Uterus (tissue), 4 donors: ENCODE data around the gene SHROOM1. TPM values are rescaled to one million over a fixed set of nuclear protein-coding genes. Genes with fewer than 3 reads are reported as not detected.
A peak's percentile ranks its signal among the peaks of the same experiment; 100 is the strongest.

Source experiments
- DNase-seq, 2 donors: peaks; one replicate each; pipeline ENCODE4 v3.0.0-alpha.2; 2019 to 2020
- H3K27ac ChIP-seq, 2 donors: fragments of 200-600 bp; sonication (generic); 1 replicate in 1 of 2; 2 replicates in 1 of 2; pipeline ENCODE4 v1.5.1; 2016 to 2018
- H3K27me3 ChIP-seq, 2 donors: fragments of 200-600 bp; sonication (generic); one replicate each; pipeline ENCODE4 v1.5.1; 2018 to 2019; ENCODE audit warnings: control low read depth in 1 of 2
- H3K36me3 ChIP-seq, 2 donors: fragments of 200-600 bp; sonication (generic); one replicate each; pipeline ENCODE4 v1.5.1; 2019; ENCODE audit warnings: control low read depth in 1 of 2
- H3K4me1 ChIP-seq, 2 donors: fragments of 200-600 bp; sonication (generic); one replicate each; pipeline ENCODE4 v1.5.1; 2018 to 2019; ENCODE audit warnings: control low read depth in 1 of 2
- H3K4me3 ChIP-seq, 2 donors: fragments of 200-600 bp; sonication (generic); 1 replicate in 1 of 2; 2 replicates in 1 of 2; pipeline ENCODE4 v1.5.1; 2018 to 2019; ENCODE audit warnings: mild to moderate bottlenecking in 1 of 2
- H3K9me3 ChIP-seq, 2 donors: fragments of 200-600 bp; sonication (generic); one replicate each; pipeline ENCODE4 v1.5.1; 2019; ENCODE audit warnings: control low read depth in 1 of 2
- POLR2A ChIP-seq, 2 donors: fragments of 450-650 bp; IDR thresholded peaks; one replicate each; pipeline ENCODE4 v1.6.1; 2016; ENCODE audit warnings: antibody characterized with exemption in 2 of 2, mild to moderate bottlenecking in 1 of 2, moderate library complexity in 1 of 2
- intact Hi-C: fragments of 100-400 bp; cut with DNase I; formaldehyde crosslinking; loops from one replicate; pipeline ENCODE4 v1.15.1; 2023; ENCODE audit warnings: low total_unique reads
- total RNA-seq, 4 donors: library from RNA; depleted of rRNA in 3 of 4; stranded (reverse); fragments of >200 nt in 3 of 4; gene quantifications; one replicate each; pipeline versions ENCODE4 v1.1.0 to v1.2.4, GENCODE V29; 2014 to 2023
- TF ChIP-seq, protein P1 (sequence below), 4 experiments: fragments of 200-600 bp in 2 of 4; fragments of 450-650 bp in 2 of 4; sonication (generic) in 2 of 4; IDR thresholded peaks; one replicate each; pipeline ENCODE4 v1.5.1; 2016 to 2019; ENCODE audit warnings: antibody characterized with exemption in 4 of 4, mild to moderate bottlenecking in 2 of 4, moderate library complexity in 1 of 4
- donor health status: DM: yes; HTN: yes; CAD: no.

Gene SHROOM1
- total RNA-seq, 4 donors from 2014 or later, result 5.0 to 28.0 (median 12.3) TPM

DNA sequence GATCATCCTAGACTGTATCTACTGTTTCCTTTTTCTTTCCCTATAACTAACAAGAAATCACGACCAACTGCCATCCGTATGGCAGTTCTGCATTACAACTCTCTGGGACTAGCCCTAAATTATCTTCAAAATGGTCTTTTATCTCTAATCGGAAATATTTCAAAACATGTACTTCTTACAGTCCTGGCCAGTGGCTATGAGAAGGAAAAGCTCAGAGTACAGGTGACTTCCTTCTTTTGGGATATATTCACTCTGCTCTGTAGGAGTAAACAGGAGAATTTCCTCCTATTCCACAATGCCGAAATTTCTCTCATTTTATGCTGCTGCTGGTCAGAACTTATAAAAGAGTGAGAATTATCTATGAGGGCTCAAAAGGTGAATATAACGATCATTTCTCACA is 51.6 kb downstream of the SHROOM1 start:
- Histone ChIP-seq H3K27me3 (no peaks in the 10 kb centered on the region), H3K4me1 (peaks cover 0 to 11% of the 10 kb centered on the region in 2 donors), H3K4me3 (no peak overlapping the region), H3K9me3 (no peaks in the 10 kb centered on the region), H3K27ac (no peak overlapping the region), H3K36me3 (no peaks in the 10 kb centered on the region)
- TF ChIP-seq, protein P1, sequence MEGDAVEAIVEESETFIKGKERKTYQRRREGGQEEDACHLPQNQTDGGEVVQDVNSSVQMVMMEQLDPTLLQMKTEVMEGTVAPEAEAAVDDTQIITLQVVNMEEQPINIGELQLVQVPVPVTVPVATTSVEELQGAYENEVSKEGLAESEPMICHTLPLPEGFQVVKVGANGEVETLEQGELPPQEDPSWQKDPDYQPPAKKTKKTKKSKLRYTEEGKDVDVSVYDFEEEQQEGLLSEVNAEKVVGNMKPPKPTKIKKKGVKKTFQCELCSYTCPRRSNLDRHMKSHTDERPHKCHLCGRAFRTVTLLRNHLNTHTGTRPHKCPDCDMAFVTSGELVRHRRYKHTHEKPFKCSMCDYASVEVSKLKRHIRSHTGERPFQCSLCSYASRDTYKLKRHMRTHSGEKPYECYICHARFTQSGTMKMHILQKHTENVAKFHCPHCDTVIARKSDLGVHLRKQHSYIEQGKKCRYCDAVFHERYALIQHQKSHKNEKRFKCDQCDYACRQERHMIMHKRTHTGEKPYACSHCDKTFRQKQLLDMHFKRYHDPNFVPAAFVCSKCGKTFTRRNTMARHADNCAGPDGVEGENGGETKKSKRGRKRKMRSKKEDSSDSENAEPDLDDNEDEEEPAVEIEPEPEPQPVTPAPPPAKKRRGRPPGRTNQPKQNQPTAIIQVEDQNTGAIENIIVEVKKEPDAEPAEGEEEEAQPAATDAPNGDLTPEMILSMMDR (IDR thresholded peaks at IDR 0.05), result no peak
- TF ChIP-seq POLR2A (IDR thresholded peaks at IDR 0.05), result no peak
- intact Hi-C loops, result no loop called here
- DNase-seq, result no peak

DNA sequence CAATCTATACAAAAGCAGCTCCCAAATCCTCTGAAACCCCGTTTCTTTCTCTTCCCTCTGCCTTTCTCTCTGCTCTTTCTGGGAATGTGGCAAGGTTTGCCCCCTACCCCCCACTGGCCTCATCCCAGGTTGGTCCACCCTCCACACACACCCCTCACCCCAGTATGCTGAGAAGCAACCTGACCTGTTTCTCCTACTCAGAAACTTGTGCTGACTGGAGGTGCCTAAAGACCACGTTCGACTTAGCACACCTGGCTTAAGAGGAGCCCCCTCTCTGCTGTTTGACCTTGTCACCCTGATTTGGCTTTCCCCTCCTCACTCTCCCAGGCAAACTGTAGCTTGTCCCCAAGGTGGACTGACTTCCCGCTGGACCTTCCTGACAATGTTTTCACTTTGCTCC is 52.3 kb downstream of the SHROOM1 start:
- Histone ChIP-seq H3K27me3 (no peaks in the 10 kb centered on the region), H3K9me3 (no peaks in the 10 kb centered on the region), H3K36me3 (no peaks in the 10 kb centered on the region), H3K4me1 (peaks cover 0 to 11% of the 10 kb centered on the region in 2 donors), H3K4me3 (peak overlapping the region; percentile 57 to 72), H3K27ac (peak overlapping the region in 1 of 2 donors; percentile 84)
- intact Hi-C loops, result no loop called here
- TF ChIP-seq, protein P1 (IDR thresholded peaks at IDR 0.05), result no peak
- no peak for TF ChIP-seq POLR2A (IDR thresholded peaks at IDR 0.05)
- DNase-seq, result no peak

DNA sequence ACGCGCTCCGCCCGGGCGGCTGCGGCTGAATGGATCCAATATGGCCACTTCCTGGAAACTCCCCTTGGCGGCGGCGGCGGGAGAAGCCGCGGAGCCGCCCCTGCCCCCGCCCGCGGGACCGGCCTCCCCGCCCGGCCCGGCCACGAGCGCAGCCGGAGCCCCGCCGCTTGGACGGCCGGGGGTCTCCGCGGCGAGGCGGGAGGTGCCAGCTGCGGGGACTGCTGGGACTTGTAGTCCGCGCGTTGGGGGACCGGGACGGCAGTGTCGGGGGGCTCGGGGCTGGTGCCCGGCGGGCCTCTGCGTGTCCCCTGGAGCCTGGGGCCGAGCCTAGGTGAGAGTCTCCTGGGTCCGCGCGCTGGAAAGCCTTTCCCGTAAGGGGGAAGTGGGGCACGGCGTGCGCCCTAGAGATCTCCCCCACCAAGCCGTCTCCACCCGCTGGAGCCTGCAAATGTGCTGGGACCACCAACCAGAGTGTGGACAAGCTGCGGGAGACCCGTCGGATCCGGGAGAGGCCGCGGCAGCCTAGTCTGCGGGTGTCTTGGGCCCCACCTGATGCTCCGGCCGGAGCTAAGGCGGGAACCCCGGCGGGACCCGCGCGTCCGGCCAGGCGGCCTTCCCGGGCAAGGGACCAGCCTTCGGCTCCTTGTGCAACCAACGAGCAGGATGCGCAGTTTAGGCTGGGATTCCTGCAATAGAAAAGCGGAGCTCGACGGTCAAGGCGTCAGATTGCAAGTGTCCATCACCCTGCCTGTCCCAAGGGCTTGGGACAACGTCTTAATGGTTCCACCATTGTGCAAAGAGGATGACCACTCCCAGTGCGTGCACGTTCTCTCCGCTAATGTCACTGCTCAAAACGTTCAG is 53.0 kb downstream of the SHROOM1 start, which contains the start of gene SEPTIN8:
Gene SEPTIN8 (minus strand): TSS at position 31 of the 861 bp plus-strand sequence. CDS start 102 bp downstream, outside the sequence.
- Histone ChIP-seq H3K27me3 (no peaks in the 10 kb centered on the region), H3K4me3 (peak within 1 kb of the TSS; percentile 57 to 72), H3K9me3 (no peaks in the 10 kb centered on the region), H3K4me1 (peaks cover 0 to 11% of the 10 kb centered on the region in 2 donors), H3K27ac (peak within 1 kb of the TSS; percentile 81 to 84), H3K36me3 (no peaks in the 10 kb centered on the region)
- TF ChIP-seq, protein P1 (IDR thresholded peaks at IDR 0.05), result peak in 1 of 4 experiments; percentile 7
- TF ChIP-seq POLR2A (IDR thresholded peaks at IDR 0.05), result no peak
- DNase-seq, result peak; percentile 53 to 70
- intact Hi-C loops, result no loop called here

DNA sequence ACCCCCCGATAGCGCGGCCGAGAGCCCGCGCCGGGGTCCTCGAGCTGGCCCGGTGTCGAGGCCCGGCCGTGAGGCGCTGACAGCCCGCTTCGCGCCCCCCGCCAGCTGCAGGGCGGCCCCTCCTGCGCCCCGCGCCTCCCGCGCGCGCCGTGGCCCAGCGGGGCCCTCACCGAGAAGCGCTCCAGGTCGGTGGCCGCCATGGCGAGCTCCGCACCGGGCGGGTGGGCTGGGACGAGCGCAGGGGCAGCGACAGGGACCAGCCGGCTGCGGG is 53.6 kb downstream of the SHROOM1 start:
- peak overlapping the region; percentile 81 to 84 for H3K27ac ChIP-seq
- peak overlapping the region; percentile 57 to 72 for H3K4me3 ChIP-seq
- H3K4me1 ChIP-seq, result peaks cover 0 to 11% of the 10 kb centered on the region in 2 donors
- TF ChIP-seq, protein P1 (IDR thresholded peaks at IDR 0.05), result no peak
- no peak for TF ChIP-seq POLR2A (IDR thresholded peaks at IDR 0.05)
- no peaks in the 10 kb centered on the region for H3K9me3 ChIP-seq
- intact Hi-C loops, result no loop called here
- no peak for DNase-seq
- no peaks in the 10 kb centered on the region for H3K36me3 ChIP-seq
- no peaks in the 10 kb centered on the region for H3K27me3 ChIP-seq
